A673 (cell line): Measurements from ENCODE around the gene MKRN2.

ENCODE experiments used
- CTCF ChIP-seq: fragments of 300-800, 200-600 bp; sonication (generic); conservative IDR thresholded peaks from 2 replicates; pipeline ENCODE4 v1.5.1; 2017; ENCODE audit warnings: low read depth, mild to moderate bottlenecking, antibody characterized with exemption, low read length, moderate library complexity, mixed read lengths
- EZH2 ChIP-seq: fragments of 200-600 bp; sonication (generic); IDR thresholded peaks from 2 replicates; pipeline ENCODE4 v1.6.1; 2017; ENCODE audit warnings: borderline replicate concordance, low read depth, mild to moderate bottlenecking, mixed read lengths, antibody characterized with exemption, low read length; ENCODE audit not compliant: poor library complexity, severe bottlenecking

- TF ChIP-seq CTCF: no peak
- no peak for TF ChIP-seq EZH2
Observed at GRCh38 chr3:12582730-12583129, 25.8 kb downstream of the MKRN2 start.
